ENCODE results near the gene MESP2.
"Not testable (repeated sequence)": the region's sequence is repeated elsewhere in the genome, so short reads cannot be mapped to it uniquely, and the experiment has no call there.

MESP2 gene

DNA sequence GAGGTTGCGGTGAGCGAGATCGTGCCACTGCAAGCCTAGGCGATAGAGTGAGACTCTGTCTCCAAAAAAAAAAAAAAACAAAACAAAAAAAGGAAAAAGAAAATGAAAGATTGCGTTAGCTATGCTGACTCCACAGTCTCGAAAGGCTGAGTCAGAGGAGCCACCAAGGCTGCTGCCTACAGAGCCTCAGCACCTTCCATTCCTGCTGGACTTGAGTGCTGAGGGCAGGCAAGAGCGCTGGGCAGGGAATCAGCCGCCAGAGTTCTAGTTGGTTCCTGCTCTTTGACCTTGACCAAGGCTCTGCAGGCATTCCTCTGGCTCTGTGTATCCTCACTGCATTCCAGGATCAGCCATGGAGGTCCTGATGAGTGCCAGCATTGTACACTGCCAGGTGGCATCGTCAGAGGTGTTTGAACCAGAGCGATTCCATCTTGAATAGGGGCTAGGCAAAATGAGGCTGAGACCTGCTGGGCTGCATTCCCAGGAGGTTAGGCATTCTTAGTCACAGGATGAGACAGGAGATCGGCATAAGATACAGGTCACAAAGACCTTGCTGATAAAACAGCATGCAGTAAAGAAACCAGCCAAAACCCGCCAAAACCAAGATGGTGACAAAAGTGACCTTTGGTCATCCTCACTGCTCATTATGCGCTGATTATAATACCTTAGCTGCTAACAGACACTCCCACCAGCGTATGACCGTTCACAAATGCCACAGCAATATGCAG is 5.9 kb downstream of the MESP2 start:
- no peak for DNase-seq

DNA sequence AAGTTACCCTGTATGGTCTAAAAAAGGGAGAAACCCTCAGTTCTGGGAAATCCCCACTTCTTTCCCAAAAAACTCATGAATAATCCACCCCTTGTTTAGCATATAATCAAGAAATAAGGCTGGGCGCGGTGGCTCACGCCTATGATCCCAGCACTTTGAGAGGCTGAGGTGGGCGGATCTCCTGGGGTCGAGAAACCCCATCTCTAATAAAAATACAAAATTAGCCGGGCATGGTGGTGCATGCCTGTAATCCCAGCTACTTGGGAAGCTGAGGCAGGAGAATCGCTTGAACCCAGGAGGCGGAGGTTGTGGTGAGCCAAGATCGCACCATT is 6.5 kb downstream of the MESP2 start:
- DNase-seq = not testable (repeated sequence)

DNA sequence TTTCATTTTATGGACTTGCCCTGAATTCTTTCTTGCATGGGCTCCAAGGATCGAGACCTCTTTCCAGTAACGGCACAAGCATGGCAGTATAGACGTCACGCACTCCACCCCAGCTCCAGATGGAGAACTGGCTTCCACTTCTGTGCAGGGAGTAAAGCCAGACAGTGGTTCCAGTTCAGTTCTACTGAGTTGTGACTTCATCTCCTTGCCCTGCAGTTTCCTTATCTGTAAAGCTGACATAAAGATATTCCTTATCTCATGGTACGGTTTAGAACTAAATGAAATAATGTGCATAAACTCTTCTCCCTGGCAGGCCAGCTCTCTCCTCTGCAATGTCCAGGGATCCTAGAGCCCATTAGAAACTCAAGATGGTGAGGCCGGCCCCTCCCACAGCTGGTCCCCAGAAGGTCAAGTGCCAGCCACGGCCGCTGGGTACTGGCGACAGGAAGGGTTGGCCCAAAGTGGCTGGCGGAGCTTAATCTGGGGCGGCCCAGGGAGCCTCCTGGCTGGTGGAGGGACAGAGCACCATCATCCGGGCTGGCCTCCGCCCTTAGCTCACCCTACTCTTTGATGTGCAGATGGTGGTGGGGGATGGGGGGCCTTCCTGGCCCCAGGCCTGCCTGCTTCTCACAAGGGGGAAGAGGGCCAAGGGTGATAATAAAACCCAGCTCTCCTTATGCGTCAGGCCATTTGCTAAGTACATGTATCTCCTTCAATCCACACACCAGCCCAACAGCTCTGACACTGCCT is 7.2 kb downstream of the MESP2 start:
- no peak for DNase-seq

DNA sequence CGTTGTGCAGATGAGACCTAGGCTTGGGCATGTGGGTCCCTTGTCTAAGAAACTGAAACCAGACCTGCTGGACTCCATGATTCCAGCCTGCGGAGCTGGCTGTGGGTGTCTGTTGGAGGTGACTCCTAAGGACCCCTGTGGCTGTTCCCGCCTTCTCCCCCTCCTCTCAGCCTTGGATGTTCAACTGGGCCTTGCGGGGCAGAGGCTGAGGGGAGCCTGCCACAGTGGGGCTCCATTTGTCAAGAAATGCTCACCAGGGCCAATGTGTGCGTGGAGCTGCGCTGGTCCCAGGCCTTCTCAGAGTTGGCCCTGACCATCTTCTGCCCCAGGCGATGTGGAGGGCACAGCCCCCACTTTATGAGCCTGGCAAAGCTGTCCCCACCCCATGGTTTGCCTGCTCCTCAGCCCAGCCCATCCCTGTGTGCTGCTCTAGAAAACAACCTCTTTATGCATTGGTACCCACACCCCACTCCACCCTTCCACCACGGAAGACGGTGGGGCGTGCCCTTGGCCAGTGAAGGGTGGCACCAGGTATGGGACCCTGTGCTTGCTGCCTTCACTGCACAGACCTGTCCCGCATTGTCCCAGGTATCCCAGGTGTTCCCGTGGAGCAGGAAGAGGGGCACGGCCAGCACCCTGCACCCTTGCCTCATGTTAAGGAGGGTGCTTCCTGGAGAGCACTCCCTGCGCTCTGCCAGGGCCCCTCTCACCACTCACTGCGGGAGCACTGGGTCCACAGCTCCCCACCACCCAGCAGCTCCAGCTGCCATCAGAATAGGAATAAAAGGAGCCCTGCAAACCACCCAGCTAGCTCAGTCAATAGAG is 7.9 kb downstream of the MESP2 start:
- no peak for DNase-seq

DNA sequence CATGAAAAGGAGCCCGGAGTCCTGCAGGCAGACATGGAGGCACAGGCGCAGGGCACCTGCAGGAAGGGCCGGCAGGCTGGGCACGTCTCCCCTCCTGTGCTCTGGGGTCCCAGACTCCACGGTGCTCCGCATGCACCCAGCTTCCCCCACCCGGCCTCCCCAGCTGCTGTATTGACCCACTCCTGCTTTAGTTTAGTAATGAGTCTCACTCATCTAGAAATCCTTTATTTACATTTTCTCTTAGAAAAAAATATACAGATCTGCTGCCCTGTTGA is 8.5 kb downstream of the MESP2 start:
- DNase-seq = no peak

DNA sequence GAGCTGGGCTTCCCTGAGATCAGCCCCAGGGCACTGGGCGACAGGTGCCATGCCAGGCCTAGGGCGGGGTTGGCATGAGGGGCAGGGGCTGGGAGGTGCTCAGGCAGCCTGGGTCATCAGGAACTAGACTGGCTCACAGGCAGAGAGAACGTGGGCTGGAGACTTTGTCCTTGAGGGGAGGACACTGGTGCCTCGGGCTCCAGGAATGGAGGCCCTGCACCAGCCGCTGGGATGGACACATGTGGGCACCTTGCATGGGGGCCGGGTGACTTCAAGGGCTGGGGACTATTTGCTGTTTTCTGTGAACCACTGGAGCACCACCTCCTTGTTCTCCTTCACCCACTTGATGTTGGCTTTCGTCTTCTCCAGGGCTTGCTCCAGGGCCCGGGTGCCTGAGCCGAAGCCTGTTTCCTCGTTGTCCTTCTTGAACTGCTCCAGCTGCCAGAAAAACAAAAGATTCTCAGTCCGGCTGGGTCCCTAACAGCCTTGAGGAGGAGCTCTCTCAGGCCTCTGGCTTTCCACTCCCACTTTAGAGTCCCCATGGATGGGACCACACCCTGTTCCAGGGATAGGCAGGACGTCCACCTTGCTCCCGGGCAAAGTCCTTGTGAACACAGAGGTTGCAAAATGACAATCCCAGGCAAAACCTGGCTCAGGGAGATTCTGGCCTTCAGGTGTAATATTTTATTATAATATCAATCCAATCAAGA is 9.1 kb downstream of the MESP2 start:
- DNase-seq = no peak

DNA sequence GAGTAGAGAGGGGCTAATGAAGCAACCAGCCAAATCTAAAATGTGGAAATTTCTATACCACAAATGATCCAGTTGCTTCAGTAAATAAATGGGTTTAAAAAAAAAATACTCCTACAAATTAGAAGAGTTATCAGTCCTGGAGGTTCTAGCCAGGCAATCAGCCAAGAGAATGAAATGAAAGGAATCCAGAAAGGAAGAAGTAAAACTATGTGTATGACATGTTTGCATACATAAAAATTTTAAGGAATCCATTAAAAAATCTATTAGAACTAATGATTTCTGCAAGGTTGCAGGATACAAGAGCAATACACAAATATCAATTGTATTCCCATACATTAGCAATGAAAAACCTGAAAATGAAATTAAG is 9.6 kb downstream of the MESP2 start:
- DNase-seq = no peak

DNA sequence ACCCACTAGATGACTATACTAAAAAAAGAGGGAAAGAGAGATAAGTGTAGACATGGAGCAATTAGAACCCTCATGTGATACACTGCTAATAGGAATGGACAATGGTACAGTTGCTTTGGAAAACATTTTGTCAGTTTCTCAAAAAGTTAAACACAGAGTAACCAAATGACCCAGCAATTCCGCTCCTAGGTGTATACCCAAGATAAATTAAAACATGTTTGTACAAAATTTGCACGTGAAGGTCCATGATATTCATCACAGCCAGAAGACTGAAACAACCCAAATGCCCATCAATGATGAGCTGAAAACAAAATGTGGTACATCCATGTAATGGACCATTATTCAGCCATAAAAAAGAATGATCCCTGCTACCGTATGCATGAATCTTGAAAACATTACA is 11.8 kb downstream of the MESP2 start:
- DNase-seq = no peak

DNA sequence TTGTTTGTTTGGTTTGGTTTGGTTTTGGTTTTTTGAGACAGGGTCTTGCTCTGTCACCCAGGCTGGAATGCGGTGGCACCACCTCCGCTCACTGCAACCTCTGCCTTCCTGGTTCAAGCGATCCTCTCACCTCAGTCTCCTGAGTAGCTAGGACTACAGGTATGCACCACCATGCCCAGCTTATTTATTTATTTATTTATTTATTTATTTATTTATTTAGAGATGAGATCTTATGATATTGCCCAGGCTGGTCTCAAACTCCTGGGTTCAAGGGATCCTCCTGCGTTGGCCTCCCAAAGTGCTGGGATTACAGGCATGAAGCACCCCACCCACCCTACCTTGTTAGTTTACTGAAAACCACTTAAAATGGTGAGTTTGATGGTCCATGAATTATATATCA is 12.5 kb downstream of the MESP2 start:
- not testable (repeated sequence) for DNase-seq

DNA sequence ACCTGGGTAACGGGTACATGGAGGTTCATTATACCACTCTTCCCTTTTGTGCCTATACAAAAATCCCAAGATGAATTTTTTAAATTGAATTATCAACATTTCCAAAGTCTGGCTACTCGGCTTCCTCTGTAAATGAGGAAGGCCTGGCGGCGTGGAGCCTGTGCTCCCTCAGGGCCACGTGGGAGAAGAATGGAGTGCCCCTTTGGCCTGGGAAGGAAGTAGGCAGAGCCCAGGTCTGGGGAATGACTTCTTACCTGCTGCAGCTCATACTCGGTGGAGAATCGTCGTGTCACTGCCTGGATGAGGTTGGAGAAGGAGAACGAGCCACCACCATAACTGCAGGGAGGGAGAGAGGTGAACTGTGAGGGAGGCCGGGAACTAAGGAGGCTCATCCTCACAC is 14.1 kb downstream of the MESP2 start:
- DNase-seq = no peak

DNA sequence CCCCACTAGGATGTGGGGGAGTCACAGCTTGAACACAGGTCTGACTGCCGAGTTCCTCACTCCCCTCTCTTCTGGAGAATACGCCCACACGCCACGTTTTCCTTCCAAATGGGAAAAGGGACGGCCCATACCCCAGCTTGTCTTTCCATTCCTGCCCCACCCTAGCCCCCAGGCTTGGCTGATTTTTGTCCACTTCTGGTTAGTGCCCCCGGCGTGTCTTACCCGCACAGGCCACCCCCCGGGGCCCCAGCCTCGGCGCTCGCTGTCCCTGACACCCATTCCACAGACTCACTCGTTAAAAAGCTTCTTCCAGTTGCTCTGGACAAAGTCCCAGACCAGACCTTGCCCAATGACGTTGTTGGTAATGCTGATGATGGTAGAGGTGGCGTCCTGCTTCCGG is 14.5 kb downstream of the MESP2 start:
- DNase-seq = no peak

DNA sequence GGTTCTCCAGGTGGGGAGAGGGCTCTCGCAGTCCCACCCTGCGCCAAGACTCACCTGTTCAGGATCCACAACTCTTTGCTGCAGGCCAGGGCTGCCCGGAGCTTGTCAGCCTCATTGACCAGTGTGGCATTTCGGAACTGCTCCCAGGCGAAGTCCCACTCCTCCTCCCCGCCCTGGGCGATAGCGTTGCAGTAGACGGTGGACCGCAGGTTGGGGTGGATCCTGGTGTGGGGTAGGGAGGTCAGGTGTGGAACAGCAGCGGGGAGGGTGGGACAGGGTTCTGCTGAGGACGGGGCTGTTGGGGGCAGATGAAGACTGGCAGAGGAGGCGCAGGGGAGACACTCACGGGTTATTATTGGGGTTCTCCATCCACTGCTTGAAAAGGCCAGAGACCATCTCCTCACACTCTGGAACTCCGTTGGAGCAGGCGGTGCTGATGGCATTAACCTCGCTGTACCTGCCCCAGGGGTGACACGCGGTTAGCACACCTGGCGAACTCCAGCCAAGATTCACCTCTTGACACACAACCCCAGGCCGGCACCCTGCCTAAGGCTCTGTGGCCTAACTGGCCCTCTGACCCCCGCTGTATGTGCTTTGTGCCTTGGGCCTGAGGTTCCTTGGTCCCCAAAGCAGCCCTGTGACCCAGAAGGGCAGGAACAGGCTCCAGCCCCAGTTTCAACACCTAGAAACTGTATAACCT is 16.1 kb downstream of the MESP2 start:
- no peak for DNase-seq

DNA sequence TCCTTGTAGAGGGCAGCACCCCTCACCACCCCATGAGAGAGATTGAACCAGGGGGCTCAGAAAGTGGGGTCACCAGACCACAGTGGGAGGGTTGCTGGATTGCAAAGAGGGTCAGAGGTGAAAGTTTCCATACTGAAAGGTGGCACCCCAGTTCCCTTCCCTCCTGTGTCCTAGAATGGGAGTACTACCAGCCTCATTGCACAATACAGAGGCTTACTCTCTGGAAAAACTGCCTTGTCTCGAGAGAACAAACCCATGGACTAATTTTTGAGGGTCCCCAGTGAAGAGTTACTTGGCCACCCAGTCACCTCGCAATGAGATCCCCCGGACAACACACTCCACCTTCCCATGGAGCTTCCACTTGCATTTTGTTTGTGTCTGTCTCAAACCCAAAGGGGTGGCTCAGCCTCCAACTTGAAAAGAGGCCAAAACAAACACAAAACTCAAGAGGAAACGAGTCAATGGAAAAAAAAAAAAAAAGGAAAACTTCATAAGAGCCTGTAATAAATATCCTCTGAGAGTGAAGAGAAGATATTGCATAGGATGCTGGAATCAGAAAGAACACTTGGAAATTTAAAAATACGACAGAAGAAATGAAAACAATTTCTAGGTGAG is 18.6 kb downstream of the MESP2 start:
- DNase-seq = no peak

DNA sequence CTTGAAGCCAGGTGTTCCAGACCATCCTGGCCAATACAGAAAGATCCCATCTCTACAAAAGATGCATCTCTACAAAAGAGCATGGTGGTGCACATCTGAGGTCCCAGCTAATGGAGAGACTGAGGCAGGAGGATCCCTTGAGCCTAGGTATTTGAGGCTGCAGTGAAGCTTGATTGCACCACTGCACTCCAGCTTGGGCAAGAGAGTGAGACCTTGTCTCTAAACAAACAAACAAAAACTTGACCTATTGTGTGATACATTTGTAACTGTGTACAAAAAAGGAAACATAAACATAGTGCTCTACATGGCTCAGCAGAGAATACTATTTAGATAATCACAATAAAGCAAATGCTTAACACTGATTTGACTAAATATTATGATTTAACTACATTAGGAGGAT is 19.9 kb downstream of the MESP2 start:
- DNase-seq = no peak

DNA sequence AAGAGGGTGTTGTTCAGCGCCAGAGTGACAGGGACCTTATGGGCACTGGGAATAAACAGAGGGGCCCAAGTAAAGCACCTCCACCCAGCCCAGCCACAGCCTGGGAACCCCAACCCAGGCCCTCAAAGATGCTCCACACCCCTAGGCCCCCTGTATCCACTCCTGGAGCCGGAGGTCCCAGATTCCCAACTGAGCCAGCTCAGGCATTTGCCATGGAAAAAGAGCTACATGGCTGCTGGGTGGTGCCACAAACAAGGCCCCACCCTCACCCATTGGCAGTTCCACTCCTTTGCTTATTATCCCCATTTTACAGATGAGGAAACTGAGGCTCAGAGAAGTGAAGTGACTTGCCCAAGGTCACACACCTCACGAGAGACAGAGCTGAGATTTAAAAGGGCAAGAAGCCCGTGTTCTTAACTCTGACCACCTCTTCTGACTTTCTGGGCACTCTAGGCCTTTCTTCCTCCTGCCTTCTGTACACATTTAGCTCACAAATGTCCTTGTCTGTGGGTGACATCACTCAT is 21.6 kb downstream of the MESP2 start:
- DNase-seq = no peak

DNA sequence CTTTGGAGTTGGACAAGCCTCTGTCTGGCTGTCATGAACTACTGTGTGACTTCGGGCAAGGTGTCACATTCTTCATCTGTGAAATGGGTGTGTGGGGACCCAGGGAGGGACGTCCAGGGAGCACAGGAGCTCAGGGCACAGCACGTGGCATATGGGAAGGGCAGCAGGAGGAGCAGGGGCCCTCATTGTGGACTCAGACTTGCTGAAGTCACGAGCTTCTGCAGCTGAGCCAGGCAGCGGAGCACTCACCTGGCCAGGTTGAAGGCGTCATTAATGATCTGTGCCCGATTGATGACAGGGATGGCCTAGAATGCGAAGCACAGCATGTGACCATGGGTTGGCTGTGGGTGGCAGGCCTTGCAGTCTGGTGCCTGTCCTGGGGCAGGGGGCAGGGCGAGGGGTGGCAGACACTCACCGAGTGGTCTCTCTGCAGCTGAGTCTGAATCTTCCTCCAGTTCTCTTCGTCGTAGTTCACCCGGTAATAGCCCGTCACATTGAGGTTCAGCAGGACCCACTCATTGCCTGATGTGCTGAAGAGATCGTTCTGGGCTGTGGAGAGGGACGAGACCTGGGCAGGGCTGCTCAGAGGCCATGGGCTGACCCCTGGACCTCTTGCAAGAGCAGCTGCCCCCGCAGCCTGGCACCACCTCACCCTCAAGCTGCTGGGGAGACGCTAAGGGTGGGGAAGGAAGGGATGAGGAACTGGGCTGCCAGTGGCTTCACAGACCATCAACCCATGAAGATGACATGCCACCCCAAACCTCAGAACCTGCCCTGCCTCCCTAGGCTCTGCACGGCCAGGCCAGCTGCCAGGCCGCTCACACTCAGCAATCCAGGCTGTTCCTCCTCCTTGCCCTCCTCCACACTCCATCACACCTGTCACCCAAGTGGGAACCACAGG is 23.1 kb downstream of the MESP2 start:
- DNase-seq = no peak

DNA sequence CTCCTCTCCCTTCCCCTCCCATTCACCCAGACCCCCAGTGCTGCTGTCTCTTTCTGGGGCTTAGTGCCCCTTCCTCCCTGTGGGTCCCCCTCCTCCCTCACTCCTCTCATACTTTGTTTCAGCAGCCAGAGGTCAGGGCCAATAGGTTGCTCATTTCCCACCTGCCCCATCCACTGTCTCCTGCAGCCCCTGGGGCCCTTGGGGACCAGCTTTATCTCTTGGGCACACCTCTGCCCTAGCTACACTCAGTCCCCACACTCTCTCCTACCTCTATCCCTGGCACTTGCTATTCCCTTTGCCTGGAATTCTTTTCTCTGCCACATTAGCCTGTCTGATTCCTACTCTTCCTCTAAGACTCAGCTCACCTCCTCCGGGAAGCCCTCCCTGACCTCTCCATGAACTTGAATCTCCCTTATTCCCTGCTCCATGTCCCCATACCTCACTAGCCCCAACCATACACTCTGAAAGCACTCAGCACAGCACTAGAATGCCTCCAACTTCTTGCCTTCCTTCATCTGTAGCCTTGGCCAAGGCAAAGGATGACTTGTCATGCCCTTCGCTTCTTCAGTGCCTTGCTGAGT is 23.9 kb downstream of the MESP2 start:
- no peak for DNase-seq

DNA sequence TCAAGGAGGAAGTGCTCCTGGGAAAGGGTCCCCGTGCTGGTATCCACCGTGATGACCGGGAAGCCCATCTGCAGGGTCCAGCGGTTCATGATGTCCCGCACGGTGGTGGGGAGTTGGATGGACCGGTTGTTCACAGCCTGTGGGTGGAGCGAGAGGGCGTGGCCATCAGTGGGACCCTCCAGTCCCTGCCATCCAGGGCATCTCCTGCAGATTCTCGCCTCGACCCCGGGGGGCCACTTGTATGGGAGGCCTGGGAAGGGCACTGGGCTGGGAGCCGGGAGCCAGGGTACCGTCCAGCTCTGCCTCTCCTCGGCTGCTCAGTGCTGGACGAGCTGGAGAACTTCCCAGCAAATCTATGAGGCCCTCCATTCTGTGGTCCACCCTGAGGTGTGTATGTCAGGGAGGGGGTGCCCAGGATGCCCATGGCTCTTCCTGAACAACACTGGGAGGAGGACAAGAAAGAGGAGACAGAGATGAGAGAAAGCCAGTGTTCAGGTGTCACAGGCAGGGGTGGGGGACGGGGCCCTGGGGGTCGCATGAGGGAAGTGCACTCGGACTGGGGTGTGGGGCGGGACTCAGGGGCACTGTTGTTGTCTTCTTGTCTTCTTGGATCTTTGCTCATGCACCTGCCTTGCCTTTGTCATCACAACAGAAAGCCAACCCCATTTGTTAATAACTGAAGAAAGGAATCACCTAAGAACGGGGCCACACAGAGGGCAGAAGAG is 25.5 kb downstream of the MESP2 start:
- DNase-seq = no peak

DNA sequence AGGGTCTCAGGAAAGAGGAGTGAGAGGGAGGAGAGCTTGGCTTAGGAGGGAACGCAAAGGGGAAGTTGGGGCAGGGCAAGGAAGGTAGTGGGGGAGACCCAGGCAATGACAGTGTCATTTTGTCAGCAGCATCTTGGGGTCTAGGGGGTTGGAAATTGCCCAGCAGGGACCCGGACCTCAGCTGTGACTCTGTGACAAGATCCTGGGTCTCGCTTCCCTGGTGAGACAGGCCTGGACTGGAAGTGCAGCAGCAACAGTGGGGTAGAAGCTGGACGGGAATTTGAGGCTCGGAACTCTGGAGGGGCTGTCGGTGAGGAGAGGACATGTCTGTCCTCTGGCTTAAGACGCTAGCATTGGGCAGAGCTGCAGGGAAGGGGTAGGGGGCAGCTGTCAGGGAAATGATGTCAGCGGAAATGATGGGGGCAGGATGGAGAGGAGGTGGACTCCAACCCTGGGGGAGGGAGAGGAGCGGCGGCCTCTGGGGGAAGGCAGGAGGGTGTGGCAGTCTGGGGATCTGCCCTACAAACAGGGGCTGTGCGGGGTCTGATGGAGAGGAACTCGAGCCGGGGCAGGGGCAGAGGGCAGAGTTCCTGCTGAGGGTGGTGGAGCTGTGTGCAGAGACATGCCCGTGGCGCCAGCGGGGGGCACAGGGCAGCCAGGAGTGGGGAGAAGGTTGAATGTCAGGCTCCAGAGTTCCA is 26.2 kb downstream of the MESP2 start:
- no peak for DNase-seq

Data from NCI-H524 treated with DMSO at 0.1 percent for 48 hours (cell line).